ENCODE measurements around the gene CYP27B1. TPM values are rescaled to one million over a fixed set of nuclear protein-coding genes. Genes with fewer than 3 reads are reported as not detected.

The CYP27B1 gene
- total and polyA plus RNA-seq, 10 of the 15 experiments (the other 5 are each of a cell fraction or from before 2014, with no cell fraction given), result 0.10 to 2.7 (median 1.1) TPM

DNA sequence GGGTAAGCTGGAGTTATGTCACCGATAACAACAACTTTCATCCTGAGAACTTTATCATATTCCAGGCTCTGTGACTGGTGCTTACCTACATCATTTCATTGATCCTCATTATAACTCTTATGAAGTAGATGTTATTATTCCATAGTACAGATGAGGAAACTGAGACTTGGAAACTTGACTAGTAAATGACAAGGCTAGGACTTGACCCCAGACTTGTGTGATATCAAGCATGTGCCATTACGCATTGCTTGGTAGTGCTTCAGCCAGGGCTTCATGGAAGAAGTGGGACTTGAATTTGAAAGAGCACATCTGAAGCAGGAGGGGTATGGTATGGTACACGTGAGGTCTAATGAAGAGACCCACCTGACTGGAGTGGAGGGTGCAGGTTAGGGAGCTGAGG, 39.8 kb upstream of the CYP27B1 start:
- BruUV-seq (replicated peaks), result no TSS peak
- no peak overlapping the region for H2AFZ ChIP-seq (ENCODE audit: control insufficient read depth, low read depth, low read length)
- DNase-seq (ENCODE audit: low read depth, low spot score) (no peak), FAIRE-seq (no peak), ATAC-seq (no peak)
- no peaks in the 10 kb centered on the region for H3K4me1 ChIP-seq (ENCODE audit: control insufficient read depth, insufficient read depth, low read length)
- POLR2A ChIA-PET, result no interaction called here
- no peaks in the 10 kb centered on the region for H4K20me1 ChIP-seq (ENCODE audit: control insufficient read depth, insufficient read depth)
- H3K4me2 ChIP-seq (ENCODE audit: control insufficient read depth, insufficient read depth), result no peak overlapping the region
- H3K27ac ChIP-seq (ENCODE audit: control insufficient read depth, insufficient read depth), result no peak overlapping the region
- peaks cover 0 to 5% of the 10 kb centered on the region in 2 experiments; a peak in 2 of 4 replicates for H3K36me3 ChIP-seq (ENCODE audit: control insufficient read depth in 2 of 2, insufficient read depth in 2 of 2, low read length in 1 of 2)
- no peak overlapping the region for H3K4me3 ChIP-seq
- SMC1A ChIA-PET (ENCODE audit: uncharacterized antibody, unreplicated experiment), result interaction anchor here (0.9 to 1.0 kb wide), 2 partner anchors 89 to 115 kb away, joined by 3 read pairs; no protein-coding TSS in a partner anchor
- in situ Hi-C loops (cut with MboI), result no loop called here
- RAD21 ChIA-PET (ENCODE audit: unreplicated experiment), result no interaction called here
- no peak for TF ChIP-seq MYB (IDR thresholded peaks at IDR 0.05; ENCODE audit: borderline replicate concordance, low read depth, low read length)
- no peak for TF ChIP-seq SRF (IDR thresholded peaks at IDR 0.05; ENCODE audit: low read depth in 2 of 2, low read length in 2 of 2)
- TF ChIP-seq TCF7 (IDR thresholded peaks at IDR 0.05; ENCODE audit: borderline replicate concordance), result no peak
- no peak for TF ChIP-seq FOXK2 (IDR thresholded peaks at IDR 0.05)
- TF ChIP-seq SMAD1 (IDR thresholded peaks at IDR 0.05; ENCODE audit: low read depth, partially characterized antibody), result no peak
- TF ChIP-seq YY1 (IDR thresholded peaks at IDR 0.05; ENCODE audit: low read depth, low read length), result no peak
- TF ChIP-seq CREM (IDR thresholded peaks at IDR 0.05; ENCODE audit: low read depth), result no peak
- no peak for TF ChIP-seq GABPA (IDR thresholded peaks at IDR 0.05; ENCODE audit: low read depth)
- no peak for TF ChIP-seq SREBF2 (IDR thresholded peaks at IDR 0.05; ENCODE audit: low read length)
- TF ChIP-seq, protein P1, sequence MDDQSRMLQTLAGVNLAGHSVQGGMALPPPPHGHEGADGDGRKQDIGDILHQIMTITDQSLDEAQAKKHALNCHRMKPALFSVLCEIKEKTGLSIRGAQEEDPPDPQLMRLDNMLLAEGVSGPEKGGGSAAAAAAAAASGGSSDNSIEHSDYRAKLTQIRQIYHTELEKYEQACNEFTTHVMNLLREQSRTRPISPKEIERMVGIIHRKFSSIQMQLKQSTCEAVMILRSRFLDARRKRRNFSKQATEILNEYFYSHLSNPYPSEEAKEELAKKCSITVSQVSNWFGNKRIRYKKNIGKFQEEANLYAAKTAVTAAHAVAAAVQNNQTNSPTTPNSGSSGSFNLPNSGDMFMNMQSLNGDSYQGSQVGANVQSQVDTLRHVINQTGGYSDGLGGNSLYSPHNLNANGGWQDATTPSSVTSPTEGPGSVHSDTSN (IDR thresholded peaks at IDR 0.05; ENCODE audit: insufficient replicate concordance, low read depth, low read length), result no peak
- TF ChIP-seq, protein P2, sequence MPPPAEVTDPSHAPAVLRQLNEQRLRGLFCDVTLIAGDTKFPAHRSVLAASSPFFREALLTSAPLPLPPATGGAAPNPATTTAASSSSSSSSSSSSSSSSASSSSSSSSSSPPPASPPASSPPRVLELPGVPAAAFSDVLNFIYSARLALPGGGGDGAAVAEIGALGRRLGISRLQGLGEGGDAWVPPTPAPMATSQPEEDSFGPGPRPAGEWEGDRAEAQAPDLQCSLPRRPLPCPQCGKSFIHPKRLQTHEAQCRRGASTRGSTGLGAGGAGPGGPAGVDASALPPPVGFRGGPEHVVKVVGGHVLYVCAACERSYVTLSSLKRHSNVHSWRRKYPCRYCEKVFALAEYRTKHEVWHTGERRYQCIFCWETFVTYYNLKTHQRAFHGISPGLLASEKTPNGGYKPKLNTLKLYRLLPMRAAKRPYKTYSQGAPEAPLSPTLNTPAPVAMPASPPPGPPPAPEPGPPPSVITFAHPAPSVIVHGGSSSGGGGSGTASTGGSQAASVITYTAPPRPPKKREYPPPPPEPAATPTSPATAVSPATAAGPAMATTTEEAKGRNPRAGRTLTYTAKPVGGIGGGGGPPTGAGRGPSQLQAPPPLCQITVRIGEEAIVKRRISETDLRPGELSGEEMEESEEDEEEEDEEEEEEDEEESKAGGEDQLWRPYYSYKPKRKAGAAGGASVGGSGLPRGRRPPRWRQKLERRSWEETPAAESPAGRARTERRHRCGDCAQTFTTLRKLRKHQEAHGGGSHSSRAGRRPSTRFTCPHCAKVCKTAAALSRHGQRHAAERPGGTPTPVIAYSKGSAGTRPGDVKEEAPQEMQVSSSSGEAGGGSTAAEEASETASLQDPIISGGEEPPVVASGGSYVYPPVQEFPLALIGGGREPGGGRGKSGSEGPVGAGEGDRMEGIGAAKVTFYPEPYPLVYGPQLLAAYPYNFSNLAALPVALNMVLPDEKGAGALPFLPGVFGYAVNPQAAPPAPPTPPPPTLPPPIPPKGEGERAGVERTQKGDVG (CRISPR knock-in tag; IDR thresholded peaks at IDR 0.05), result no peak
- no peak for TF ChIP-seq SUPT20H (IDR thresholded peaks at IDR 0.05; ENCODE audit: borderline replicate concordance, control insufficient read depth, low read depth, low read length)
- TF ChIP-seq MEF2B (IDR thresholded peaks at IDR 0.05; ENCODE audit: partially characterized antibody, poor library complexity, severe bottlenecking), result no peak
- TF ChIP-seq, protein P3, sequence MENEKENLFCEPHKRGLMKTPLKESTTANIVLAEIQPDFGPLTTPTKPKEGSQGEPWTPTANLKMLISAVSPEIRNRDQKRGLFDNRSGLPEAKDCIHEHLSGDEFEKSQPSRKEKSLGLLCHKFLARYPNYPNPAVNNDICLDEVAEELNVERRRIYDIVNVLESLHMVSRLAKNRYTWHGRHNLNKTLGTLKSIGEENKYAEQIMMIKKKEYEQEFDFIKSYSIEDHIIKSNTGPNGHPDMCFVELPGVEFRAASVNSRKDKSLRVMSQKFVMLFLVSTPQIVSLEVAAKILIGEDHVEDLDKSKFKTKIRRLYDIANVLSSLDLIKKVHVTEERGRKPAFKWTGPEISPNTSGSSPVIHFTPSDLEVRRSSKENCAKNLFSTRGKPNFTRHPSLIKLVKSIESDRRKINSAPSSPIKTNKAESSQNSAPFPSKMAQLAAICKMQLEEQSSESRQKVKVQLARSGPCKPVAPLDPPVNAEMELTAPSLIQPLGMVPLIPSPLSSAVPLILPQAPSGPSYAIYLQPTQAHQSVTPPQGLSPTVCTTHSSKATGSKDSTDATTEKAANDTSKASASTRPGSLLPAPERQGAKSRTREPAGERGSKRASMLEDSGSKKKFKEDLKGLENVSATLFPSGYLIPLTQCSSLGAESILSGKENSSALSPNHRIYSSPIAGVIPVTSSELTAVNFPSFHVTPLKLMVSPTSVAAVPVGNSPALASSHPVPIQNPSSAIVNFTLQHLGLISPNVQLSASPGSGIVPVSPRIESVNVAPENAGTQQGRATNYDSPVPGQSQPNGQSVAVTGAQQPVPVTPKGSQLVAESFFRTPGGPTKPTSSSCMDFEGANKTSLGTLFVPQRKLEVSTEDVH (IDR thresholded peaks at IDR 0.05; ENCODE audit: low read depth, partially characterized antibody), result no peak
- no peak for TF ChIP-seq RELA (IDR thresholded peaks at IDR 0.05; ENCODE audit: borderline replicate concordance, partially characterized antibody)
- no peak for TF ChIP-seq KDM1A (IDR thresholded peaks at IDR 0.05; ENCODE audit: borderline replicate concordance)
- TF ChIP-seq BMI1 (IDR thresholded peaks at IDR 0.05; ENCODE audit: borderline replicate concordance), result no peak
- no peak for TF ChIP-seq IKZF1 (conservative IDR thresholded peaks at IDR 0.05)
- intact Hi-C loops (cut with micrococcal nuclease; ENCODE audit: unreplicated experiment), result no loop called here
- no peak overlapping the region for H3K9ac ChIP-seq (ENCODE audit: control insufficient read depth, insufficient read depth, low read length)
- no peaks in the 10 kb centered on the region for H3K9me3 ChIP-seq (replicated peaks; ENCODE audit: control insufficient read depth, insufficient read depth, low read length)
- no peaks in the 10 kb centered on the region for H3K79me2 ChIP-seq (ENCODE audit: control insufficient read depth, insufficient read depth, low read length)
- CTCF ChIA-PET, result interaction anchor here (1.1 to 2.3 kb wide), 3 partner anchors 8 to 106 kb away, joined by 3 to 7 read pairs (median 5); no protein-coding TSS in a partner anchor
- WGBS (ENCODE audit: insufficient coverage, insufficient replicate concordance, low lambda C conversion rate, missing lambda C conversion rate), result 77% methylated on average over 3 of the region's 3 CpGs
- H3K27me3 ChIP-seq (replicated peaks in 1 of 2; ENCODE audit: control insufficient read depth in 2 of 2, insufficient read depth in 2 of 2, low read length in 1 of 2), result no peaks in the 10 kb centered on the region

Measured in GM12878 (cell line).